ENCODE data around the gene AP3S2. TPM values are rescaled to one million over a fixed set of nuclear protein-coding genes. Genes with fewer than 3 reads are reported as not detected.
A peak's percentile ranks its signal among the peaks of the same experiment; 100 is the strongest.
"Not testable (repeated sequence)": the region's sequence is repeated elsewhere in the genome, so short reads cannot be mapped to it uniquely, and the experiment has no call there.

The AP3S2 gene
- total RNA-seq, result 24.9 TPM

DNA sequence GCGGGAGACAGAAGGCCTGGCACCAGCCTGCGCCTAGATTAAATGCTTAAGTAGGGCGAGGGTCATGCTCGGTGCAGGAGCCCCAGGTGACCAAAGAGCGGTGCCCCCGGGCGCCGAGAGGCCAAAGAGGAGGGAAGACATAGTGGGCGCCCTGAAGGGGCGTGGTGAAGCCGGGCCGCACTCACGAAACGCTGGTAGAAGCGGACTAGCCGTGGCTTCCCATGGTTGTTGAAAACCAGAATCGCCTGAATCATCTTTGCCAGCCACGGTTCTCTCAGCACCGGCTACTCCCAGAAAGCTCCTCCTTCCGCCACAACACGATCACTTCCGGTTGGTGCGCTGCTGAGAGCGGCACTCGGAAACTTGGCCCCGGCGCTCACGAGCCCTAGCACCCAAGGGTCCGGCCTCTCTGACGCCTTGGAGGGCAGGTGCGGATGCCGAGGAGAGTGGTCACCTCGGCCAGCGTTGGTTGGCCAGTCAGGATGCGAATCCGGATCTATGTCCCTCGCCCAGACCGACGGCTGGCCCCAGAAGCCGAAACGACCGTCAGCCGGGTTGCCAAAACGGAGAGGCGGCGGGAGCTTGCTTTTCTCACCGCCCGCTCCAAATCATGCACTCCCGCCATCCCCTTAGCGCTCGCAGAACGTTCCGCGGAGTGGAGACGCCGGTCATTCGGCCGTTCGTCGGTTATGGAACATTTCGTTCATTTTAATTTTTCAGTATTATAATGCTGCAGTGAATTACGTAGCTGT lies at the start of gene AP3S2:
Gene AP3S2 (minus strand): TSS at position 299 of the 752 bp plus-strand sequence. CDS start 45 bp downstream, at position 254.
- peak; percentile 91 for DNase-seq (ENCODE audit: low spot score)

DNA sequence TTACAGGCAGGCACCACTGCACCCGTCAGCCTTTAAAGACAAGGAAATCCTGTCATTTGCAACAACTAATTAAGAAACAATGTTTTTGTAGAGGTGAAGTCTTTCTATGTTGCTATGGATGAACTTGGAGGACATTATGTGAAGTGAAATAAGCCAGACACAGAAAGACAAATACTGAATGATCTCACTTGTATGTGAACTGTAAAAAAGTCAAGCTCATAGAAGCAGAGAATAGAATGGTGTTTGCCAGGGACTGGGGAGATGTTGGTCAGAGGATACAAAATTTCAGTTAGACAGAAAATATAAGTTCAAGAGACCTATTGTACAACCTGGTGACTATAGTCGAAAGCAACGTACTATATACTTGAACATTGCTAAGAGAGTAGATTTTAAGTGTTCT lies 46.1 kb upstream of the AP3S2 start:
- DNase-seq (ENCODE audit: low spot score), result no peak

- DNase-seq (ENCODE audit: low spot score), result not testable (repeated sequence)
Observed at GRCh38 chr15:89939377-89939776, 45.6 kb upstream of the AP3S2 start.

DNA sequence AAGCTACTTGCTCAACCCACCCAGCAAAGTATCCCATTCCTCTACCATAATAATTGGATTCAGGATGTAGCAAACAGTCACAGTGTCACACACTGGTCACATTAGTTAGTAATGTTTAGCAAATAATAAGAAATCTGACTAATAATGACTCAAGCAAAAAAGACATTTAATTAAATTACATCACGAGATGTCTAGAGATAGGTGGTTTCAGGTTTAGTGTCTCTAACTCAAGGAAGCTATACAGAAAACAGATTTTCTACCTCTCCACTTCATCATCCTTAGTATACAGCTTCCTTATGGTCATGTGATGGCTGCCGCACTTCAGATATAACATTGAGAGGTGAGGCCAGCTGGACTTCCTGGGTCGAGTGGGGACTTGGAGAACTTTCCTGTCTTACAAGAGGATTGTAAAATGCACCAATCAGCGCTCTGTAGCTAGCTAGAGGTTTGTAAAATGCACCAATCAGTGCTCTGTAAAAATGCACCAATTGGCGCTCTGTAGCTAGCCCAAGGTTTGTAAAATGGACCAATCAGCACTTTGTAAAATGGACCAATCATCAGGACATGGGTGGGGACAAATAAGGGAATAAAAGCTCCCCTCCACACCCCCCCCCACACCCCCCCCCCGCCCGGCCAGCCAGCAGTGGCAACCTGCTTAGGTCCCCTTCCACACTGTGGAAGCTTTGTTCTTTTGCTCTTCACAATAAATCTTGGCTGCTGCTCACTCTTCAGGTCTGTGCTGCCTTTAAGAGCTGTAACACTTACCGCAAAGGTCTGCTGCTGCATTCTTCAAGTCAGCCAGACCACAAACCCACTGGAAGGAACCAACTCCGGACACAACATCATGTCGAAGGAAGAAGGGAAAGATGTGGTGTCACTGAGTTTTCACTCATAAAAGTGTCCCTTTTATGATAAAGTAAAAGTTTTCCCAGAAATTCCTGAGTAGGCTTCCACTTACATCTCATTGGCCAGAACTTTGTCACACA lies 43.9 kb upstream of the AP3S2 start:
- no peak for DNase-seq (ENCODE audit: low spot score)

GRCh38 chr15:89936786-89937265 lies 43.0 kb upstream of the AP3S2 start:
- DNase-seq (ENCODE audit: low spot score), result no peak

GRCh38 chr15:89936051-89936785 lies 42.4 kb upstream of the AP3S2 start:
- DNase-seq (ENCODE audit: low spot score), result no peak

GRCh38 chr15:89932880-89933279 lies 39.1 kb upstream of the AP3S2 start:
- DNase-seq (ENCODE audit: low spot score), result no peak

GRCh38 chr15:89928421-89928820 lies 34.6 kb upstream of the AP3S2 start:
- no peak for DNase-seq (ENCODE audit: low spot score)

DNA sequence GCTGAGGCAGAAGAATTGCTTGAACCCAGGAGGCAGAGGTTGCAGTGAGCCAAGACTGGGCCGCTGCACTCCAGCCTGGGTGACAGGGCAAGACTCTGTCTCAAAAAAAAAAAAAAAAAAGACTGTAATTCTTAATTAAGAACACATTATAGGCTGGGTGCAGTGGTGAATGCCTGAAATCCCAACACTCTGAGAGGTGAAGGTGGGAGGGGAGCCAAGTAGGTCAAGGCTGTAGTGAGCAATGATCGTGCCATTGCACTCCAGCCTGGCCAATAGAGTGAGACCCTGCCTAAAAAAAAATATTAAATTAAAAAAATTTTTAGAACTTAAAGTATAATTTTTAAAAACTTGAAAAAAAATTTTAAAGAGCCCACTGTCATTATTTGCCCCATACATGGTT lies 32.4 kb upstream of the AP3S2 start:
- DNase-seq (ENCODE audit: low spot score), result no peak

DNA sequence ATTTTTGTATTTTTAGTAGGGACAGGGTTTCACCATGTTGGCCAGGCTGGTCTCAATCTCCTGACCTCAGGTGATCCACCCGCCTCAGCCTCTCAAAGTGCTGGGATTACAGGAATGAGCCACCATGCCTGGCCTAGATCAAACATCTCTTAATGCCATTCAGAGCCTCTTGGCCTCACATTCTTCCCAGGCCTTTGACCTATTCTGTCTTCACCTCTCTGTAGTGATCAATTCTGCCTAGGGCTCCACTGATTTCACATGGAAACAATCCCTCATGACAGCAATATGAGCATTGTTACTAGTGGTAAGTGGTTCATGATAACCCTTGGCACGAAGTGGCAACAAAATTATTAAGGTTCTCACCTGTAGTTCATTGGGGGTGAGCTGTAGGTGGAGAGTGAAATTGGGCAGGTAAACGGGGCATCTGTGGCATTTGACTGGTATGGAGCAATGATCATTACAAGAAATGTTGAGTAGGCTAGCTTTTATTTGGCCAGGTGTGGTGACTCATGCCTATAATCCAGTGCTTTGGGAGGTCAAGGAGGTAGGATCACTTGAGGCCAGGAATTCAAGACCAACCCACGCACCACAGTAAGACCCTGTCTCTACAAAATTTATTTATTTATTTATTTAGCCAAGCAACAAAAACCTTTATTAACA lies 23.8 kb upstream of the AP3S2 start:
- no peak for DNase-seq (ENCODE audit: low spot score)

- DNase-seq (ENCODE audit: low spot score), result no peak
Observed at GRCh38 chr15:89916660-89917059, 22.9 kb upstream of the AP3S2 start.

- peak; percentile 39 for DNase-seq (ENCODE audit: low spot score)
Observed at GRCh38 chr15:89912674-89913396, 19.0 kb upstream of the AP3S2 start, which contains the start of gene ARPIN. TSS of gene ARPIN (minus strand) at chr15:89912952. CDS start at chr15:89912835, 117 bp downstream.

DNA sequence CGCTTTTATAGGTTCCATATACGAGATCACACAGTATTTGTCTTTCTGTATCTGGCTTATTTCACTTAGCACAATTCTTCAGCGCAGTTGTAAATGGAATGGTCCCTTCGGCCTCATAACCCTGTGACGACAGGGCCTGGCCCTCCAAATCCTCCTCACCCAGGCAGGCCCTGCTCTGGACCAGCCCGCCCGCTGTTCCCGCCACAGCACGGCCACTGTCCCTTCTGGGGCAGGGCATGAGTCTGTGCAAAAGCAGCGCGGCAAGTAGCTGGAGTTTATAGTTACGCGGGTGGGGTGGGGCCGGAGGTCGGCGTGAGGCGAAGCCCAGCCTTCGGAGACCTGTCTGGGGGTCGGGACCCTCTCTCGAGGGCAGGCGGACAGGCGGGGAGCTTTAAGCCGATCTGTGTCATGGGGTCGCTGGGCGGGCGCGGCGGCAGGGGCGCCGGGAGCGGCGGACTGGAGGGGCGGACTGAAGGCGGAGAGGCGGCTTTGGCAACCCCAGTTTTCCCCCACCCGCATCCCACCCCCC lies 18.4 kb upstream of the AP3S2 start:
- no peak for DNase-seq (ENCODE audit: low spot score)

DNA sequence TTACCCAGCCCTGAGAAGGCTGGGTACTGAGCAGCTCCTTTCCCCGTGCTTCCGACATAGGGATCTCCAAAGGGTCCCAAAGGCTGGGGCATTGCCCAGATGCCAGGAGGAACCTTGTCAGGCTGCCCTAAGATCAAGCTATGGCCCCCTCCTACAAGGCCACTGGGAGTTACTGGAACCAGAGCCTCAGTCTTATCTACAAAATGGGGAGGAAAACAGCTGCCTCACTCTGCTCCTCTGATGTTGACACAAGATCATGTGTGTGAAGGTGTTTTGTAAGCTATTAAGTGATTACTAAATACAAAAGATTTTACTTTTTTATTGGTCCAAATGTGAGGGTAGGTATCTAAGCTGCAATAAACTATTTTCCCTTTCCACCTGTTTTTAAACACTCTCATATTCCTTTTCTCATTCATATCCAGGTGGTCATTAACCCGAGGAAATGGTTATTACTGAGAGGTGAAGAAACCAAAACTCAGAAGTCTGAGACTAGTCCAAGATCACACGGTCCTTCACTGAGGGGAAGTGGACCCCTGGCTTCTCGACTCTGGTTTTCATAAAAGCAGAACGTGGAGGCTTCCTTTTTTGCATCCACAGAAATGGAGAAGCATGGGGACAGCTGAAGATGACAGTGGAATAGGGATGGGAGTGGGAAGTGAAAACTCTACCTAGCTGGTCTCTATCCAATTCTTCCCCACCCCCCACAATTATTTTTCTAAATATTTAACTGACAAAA lies 17.3 kb upstream of the AP3S2 start:
- DNase-seq (ENCODE audit: low spot score), result no peak

GRCh38 chr15:89909611-89910010 lies 15.8 kb upstream of the AP3S2 start:
- no peak for DNase-seq (ENCODE audit: low spot score)

- no peak for DNase-seq (ENCODE audit: low spot score)
Observed at GRCh38 chr15:89908226-89908625, 14.4 kb upstream of the AP3S2 start.

DNA sequence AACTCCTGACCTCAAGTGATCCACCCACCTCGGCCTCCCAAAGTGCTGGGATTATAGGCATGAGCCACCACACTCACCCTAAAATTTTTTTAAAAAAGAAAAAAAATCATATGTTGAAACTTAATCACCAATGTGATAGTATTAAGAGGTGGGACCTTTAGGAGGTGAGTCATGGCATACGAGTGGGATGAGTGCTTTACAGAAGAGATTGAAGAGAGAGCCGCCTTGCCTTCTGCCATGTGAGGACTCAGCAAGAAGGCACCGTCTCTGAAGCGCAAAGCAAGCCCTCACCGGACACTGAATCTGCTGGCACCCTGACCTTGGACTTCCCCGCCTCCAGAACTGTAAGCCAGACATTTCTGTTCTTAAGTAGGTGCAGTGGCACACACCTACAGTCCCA lies 13.5 kb upstream of the AP3S2 start:
- DNase-seq (ENCODE audit: low spot score), result no peak

DNA sequence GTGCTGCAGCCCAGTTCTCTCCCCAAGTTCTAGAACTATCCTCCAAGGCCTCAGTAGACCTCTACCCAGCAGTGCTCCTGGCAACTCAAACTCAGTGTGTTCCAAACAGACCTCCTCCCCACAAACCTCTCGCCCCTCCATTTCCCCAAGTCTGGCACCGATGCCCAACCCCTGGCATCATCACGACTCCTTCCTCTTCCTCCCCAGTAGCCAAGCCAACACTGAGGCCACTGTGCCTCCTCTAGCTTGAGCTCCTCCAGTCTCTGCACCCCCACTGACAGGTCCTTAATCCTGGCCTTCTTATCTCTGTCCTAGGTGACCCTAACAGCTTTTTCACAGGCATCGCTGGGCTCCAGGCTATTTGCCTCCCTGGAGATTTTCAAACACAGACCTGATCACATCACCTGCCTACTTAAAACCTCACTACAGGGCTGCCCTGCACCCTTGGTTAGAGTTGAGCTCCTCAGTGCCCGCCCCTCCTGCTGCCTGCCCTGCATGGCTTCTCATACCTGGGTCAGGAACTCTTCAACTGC lies 12.1 kb upstream of the AP3S2 start:
- no peak for DNase-seq (ENCODE audit: low spot score)

GRCh38 chr15:89904519-89904918 lies 10.7 kb upstream of the AP3S2 start:
- no peak for DNase-seq (ENCODE audit: low spot score)

DNA sequence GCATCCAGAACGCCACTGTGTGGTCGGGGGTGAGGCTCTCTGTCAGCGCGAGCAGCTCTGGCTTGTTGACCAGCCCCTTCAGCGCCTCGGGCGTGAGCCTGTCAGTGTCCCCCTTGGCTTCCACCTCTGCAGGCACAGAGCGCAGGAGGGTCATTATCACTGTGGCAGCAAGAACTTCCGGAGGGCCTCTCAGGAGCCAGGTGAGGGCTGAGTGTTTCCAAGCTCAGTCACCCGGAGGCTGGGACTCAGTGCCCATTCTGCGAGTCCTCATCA lies 10.0 kb upstream of the AP3S2 start:
- no peak for DNase-seq (ENCODE audit: low spot score)

All from mucosa of gallbladder (tissue), 1 donor.